ENCODE results near the gene CTNND2. TPM values are rescaled to one million over a fixed set of nuclear protein-coding genes. Genes with fewer than 3 reads are reported as not detected.

Gene CTNND2
- total RNA-seq, 4 donors from 2014 or later, result 1.3 to 2.5 (median 2.1) TPM

GRCh38 chr5:11574787-11575186 is 329.5 kb downstream of the CTNND2 start:
- WGBS, result 81% methylated on average over 2 of the region's 2 CpGs
- DNase-seq (ENCODE audit: extremely low spot score), result no peak
- TF ChIP-seq CTCF (IDR thresholded peaks at IDR 0.05) (no peak), EP300 (IDR thresholded peaks at IDR 0.05) (no peak), POLR2AphosphoS5 (IDR thresholded peaks at IDR 0.05) (no peak), POLR2A (IDR thresholded peaks at IDR 0.05; ENCODE audit: low read depth) (no peak)
- Histone ChIP-seq H3K9me3 (no peaks in the 10 kb centered on the region), H3K4me1 (no peaks in the 10 kb centered on the region), H3K36me3 (no peaks in the 10 kb centered on the region), H3K27ac (replicated peaks in 1 of 4) (no peak overlapping the region), H3K4me3 (no peak overlapping the region), H3K27me3 (no peaks in the 10 kb centered on the region)
- intact Hi-C loops (cut with DNase I), result no loop called here

GRCh38 chr5:11573140-11573992 is 330.9 kb downstream of the CTNND2 start:
- DNase-seq (ENCODE audit: extremely low spot score), result no peak
- WGBS, result 44% methylated on average over 5 of the region's 5 CpGs
- H3K4me3 ChIP-seq, result no peak overlapping the region
- intact Hi-C loops (cut with DNase I), result no loop called here
- H3K36me3 ChIP-seq, result no peaks in the 10 kb centered on the region
- H3K4me1 ChIP-seq, result no peaks in the 10 kb centered on the region
- TF ChIP-seq POLR2AphosphoS5 (IDR thresholded peaks at IDR 0.05) (no peak), POLR2A (IDR thresholded peaks at IDR 0.05; ENCODE audit: low read depth) (no peak), CTCF (IDR thresholded peaks at IDR 0.05) (no peak), EP300 (IDR thresholded peaks at IDR 0.05) (no peak)
- no peaks in the 10 kb centered on the region for H3K9me3 ChIP-seq
- H3K27me3 ChIP-seq, result no peaks in the 10 kb centered on the region
- no peak overlapping the region for H3K27ac ChIP-seq (replicated peaks in 1 of 4)

- intact Hi-C loops (cut with DNase I), result no loop called here
- Histone ChIP-seq H3K9me3 (no peaks in the 10 kb centered on the region), H3K36me3 (no peaks in the 10 kb centered on the region), H3K4me3 (no peak overlapping the region), H3K27ac (replicated peaks in 1 of 4) (no peak overlapping the region), H3K4me1 (no peaks in the 10 kb centered on the region), H3K27me3 (no peaks in the 10 kb centered on the region)
- no peak for DNase-seq (ENCODE audit: extremely low spot score)
- 89% methylated on average over 12 of the region's 12 CpGs for WGBS
- TF ChIP-seq POLR2A (IDR thresholded peaks at IDR 0.05; ENCODE audit: low read depth) (no peak), CTCF (IDR thresholded peaks at IDR 0.05) (no peak), EP300 (IDR thresholded peaks at IDR 0.05) (no peak), POLR2AphosphoS5 (IDR thresholded peaks at IDR 0.05) (no peak)
These were observed 339.5 kb downstream of the CTNND2 start for GRCh38 chr5:11564706-11565105.

- Histone ChIP-seq H3K4me3 (no peak overlapping the region), H3K27ac (replicated peaks in 1 of 4) (no peak overlapping the region)
- intact Hi-C loops (cut with DNase I), result no loop called here
These were observed 340.4 kb downstream of the CTNND2 start for GRCh38 chr5:11563822-11564221.

More at GRCh38 chr5:11563822-11564221, 340.4 kb downstream of the CTNND2 start:
- Histone ChIP-seq H3K36me3 (no peaks in the 10 kb centered on the region), H3K4me1 (no peaks in the 10 kb centered on the region), H3K9me3 (no peaks in the 10 kb centered on the region), H3K27me3 (no peaks in the 10 kb centered on the region)
- no peak for DNase-seq (ENCODE audit: extremely low spot score)
- no peak for TF ChIP-seq POLR2A (IDR thresholded peaks at IDR 0.05; ENCODE audit: low read depth)
- no peak for TF ChIP-seq EP300 (IDR thresholded peaks at IDR 0.05)
- TF ChIP-seq CTCF (IDR thresholded peaks at IDR 0.05), result no peak
- no peak for TF ChIP-seq POLR2AphosphoS5 (IDR thresholded peaks at IDR 0.05)
- 91% methylated on average over 2 of the region's 2 CpGs for WGBS

Measured in esophagus muscularis mucosa (tissue), 4 donors.